GM19463 (cell line): ENCODE measurements around the gene NXN.
"Not testable (repeated sequence)": the region's sequence is repeated elsewhere in the genome, so short reads cannot be mapped to it uniquely, and the experiment has no call there.

ENCODE experiments used
- ATAC-seq: cut with Tn5 transposase; IDR thresholded peaks from one replicate; pipeline ENCODE4 v1.9.1; 2021; ENCODE audit warnings: mild to moderate bottlenecking, moderate library complexity; ENCODE audit not compliant: unreplicated experiment

Gene NXN

GRCh38 chr17:867896-868489 lies 111.6 kb downstream of the NXN start:
- ATAC-seq: no peak

GRCh38 chr17:867238-867637 lies 112.3 kb downstream of the NXN start:
- ATAC-seq: not testable (repeated sequence)

GRCh38 chr17:866568-867103 lies 112.9 kb downstream of the NXN start:
- ATAC-seq: no peak

GRCh38 chr17:864315-864714 lies 115.3 kb downstream of the NXN start:
- no peak for ATAC-seq

- no peak for ATAC-seq
Measured at GRCh38 chr17:863880-864279, 115.7 kb downstream of the NXN start.

- no peak for ATAC-seq
Measured at GRCh38 chr17:862582-862981, 117.0 kb downstream of the NXN start.

- ATAC-seq: no peak
Measured at GRCh38 chr17:861364-861763, 118.2 kb downstream of the NXN start.

- no peak for ATAC-seq
Measured at GRCh38 chr17:860805-861204, 118.8 kb downstream of the NXN start.

- no peak for ATAC-seq
Measured at GRCh38 chr17:859824-860195, 119.8 kb downstream of the NXN start.

GRCh38 chr17:859061-859823 lies 120.3 kb downstream of the NXN start:
- ATAC-seq: no peak

GRCh38 chr17:856149-856548 lies 123.4 kb downstream of the NXN start:
- no peak for ATAC-seq

- ATAC-seq: no peak
Measured at GRCh38 chr17:855569-855968, 124.0 kb downstream of the NXN start.

- ATAC-seq: not testable (repeated sequence)
Measured at GRCh38 chr17:852850-853249, 126.7 kb downstream of the NXN start.

- no peak for ATAC-seq
Measured at GRCh38 chr17:852349-852748, 127.2 kb downstream of the NXN start.

GRCh38 chr17:851924-852323 lies 127.7 kb downstream of the NXN start:
- ATAC-seq: no peak

GRCh38 chr17:850851-851763 lies 128.5 kb downstream of the NXN start:
- no peak for ATAC-seq

- no peak for ATAC-seq
Measured at GRCh38 chr17:850086-850850, 129.3 kb downstream of the NXN start.

- no peak for ATAC-seq
Measured at GRCh38 chr17:848402-848801, 131.2 kb downstream of the NXN start.

- ATAC-seq: no peak
Measured at GRCh38 chr17:846901-847843, 132.4 kb downstream of the NXN start.

GRCh38 chr17:841313-841712 lies 138.3 kb downstream of the NXN start:
- ATAC-seq: no peak
